Kidney epithelial cell (primary cell): ENCODE results near the gene OR10H3. TPM values are rescaled to one million over a fixed set of nuclear protein-coding genes. Genes with fewer than 3 reads are reported as not detected.

Experiments used
- DNase-seq: peaks from one replicate; pipeline ENCODE4 v3.0.0-alpha.2; 2010; ENCODE audit warnings: low read depth
- H3K27me3 ChIP-seq: 2 replicates; pipeline ENCODE4 v1.6.0; 2011; ENCODE audit warnings: low read length; ENCODE audit not compliant: control insufficient read depth, insufficient read depth
- H3K36me3 ChIP-seq: 2 replicates; pipeline ENCODE4 v1.5.1; 2011; ENCODE audit warnings: low read length; ENCODE audit not compliant: control insufficient read depth, insufficient read depth
- H3K4me3 ChIP-seq: 2 replicates; pipeline ENCODE4 v1.5.1; 2011; ENCODE audit warnings: low read depth, mild to moderate bottlenecking, control low read depth, low read length
- CTCF ChIP-seq: IDR thresholded peaks from 2 replicates; pipeline ENCODE4 v1.5.1; 2011; ENCODE audit warnings: mild to moderate bottlenecking, moderate library complexity, low read length, control low read depth, inconsistent platforms; ENCODE audit not compliant: insufficient read depth, poor library complexity, severe bottlenecking
- total RNA-seq: library from RNA; depleted of rRNA; stranded (reverse); fragments of >200 nt; gene quantifications from 2 replicates; pipeline ENCODE4 v1.2.3, GENCODE V29; 2015

The OR10H3 gene
- total RNA-seq: not detected in 2 replicates

GRCh38 chr19:15737722-15738121, at the start of gene OR10H3:
Gene OR10H3, plus strand, starts transcription at chr19:15737985. Its CDS starts 3,408 bp downstream, at chr19:15741393.
- DNase-seq: no peak
- no peak for TF ChIP-seq CTCF
- H3K36me3 ChIP-seq: no peaks in the 10 kb centered on the region
- no peak within 1 kb of the TSS for H3K4me3 ChIP-seq
- no peaks in the 10 kb centered on the region for H3K27me3 ChIP-seq

GRCh38 chr19:15696654-15697194, 41.1 kb upstream of the OR10H3 start:
- Histone ChIP-seq H3K27me3 (no peaks in the 10 kb centered on the region), H3K4me3 (no peak overlapping the region), H3K36me3 (no peaks in the 10 kb centered on the region)
- TF ChIP-seq CTCF: no peak
- no peak for DNase-seq

- no peaks in the 10 kb centered on the region for H3K27me3 ChIP-seq
- no peak overlapping the region for H3K4me3 ChIP-seq
- no peaks in the 10 kb centered on the region for H3K36me3 ChIP-seq
- TF ChIP-seq CTCF: no peak
- no peak for DNase-seq
Measured at GRCh38 chr19:15701757-15702533, 35.8 kb upstream of the OR10H3 start.

GRCh38 chr19:15702534-15702930, 35.3 kb upstream of the OR10H3 start:
- no peak for DNase-seq

GRCh38 chr19:15714638-15715037, 23.1 kb upstream of the OR10H3 start:
- TF ChIP-seq CTCF: no peak
- H3K27me3 ChIP-seq: no peaks in the 10 kb centered on the region
- H3K36me3 ChIP-seq: no peaks in the 10 kb centered on the region
- no peak overlapping the region for H3K4me3 ChIP-seq
- no peak for DNase-seq

More at GRCh38 chr19:15702534-15702930, 35.3 kb upstream of the OR10H3 start:
- Histone ChIP-seq H3K36me3 (no peaks in the 10 kb centered on the region), H3K4me3 (no peak overlapping the region), H3K27me3 (no peaks in the 10 kb centered on the region)
- TF ChIP-seq CTCF: no peak

- TF ChIP-seq CTCF: no peak
- DNase-seq: no peak
- H3K36me3 ChIP-seq: no peaks in the 10 kb centered on the region
- H3K4me3 ChIP-seq: no peak overlapping the region
- H3K27me3 ChIP-seq: no peaks in the 10 kb centered on the region
Measured at GRCh38 chr19:15715642-15716041, 22.1 kb upstream of the OR10H3 start.
